Activated gamma-delta T cell treated with anti-CD3 and anti-CD28 coated beads, Interleukin-2, amount 50 U/mL, for 16 hours (primary cell): Measurements from ENCODE around the gene RIT2.

Experiments
- DNase-seq: peaks from one replicate; pipeline ENCODE4 v3.0.0-alpha.2; 2020; ENCODE audit warnings: low read depth

Gene RIT2

DNA sequence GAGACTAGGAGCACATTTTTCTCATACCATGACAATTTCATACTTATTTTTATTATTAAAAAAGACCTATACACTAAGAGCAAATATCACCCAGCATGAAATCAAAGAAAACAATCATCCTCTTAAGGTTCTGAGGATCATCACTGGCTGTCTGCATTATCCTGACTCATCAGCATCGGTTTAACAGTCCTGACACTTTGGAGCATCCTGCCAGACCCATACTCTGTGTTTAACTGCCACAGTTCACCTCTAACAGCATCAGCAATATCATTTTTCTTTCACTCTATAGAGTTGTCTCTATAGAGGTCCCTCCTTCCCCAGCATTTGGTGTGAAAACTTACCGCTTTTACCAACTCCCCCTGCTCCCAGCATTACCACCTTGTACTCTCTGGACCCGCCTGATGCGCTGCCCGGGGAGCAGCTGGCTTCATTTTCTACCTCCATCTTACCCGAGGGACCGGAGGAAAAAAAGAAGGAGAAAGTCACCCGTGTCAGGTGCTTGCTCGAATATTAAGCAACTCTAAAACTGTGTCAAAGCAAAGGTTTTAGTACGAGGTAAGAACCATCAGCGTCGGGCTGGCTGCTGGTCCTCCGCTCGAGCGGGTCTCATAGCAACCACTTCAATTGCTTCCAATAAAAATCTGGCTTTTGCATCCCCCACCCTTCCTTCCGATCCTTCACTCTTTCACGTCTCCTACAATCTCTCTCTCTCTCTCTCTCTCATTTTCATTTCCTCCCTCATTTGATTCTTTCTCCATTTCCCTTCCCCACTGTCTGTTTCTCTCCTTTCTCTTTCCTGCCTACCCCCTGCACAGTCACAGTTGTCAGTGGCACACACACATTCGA is at the start of gene RIT2:
Gene RIT2, minus strand, starts transcription at position 610 of the 846 bp plus-strand sequence.
- DNase-seq, result no peak

DNA sequence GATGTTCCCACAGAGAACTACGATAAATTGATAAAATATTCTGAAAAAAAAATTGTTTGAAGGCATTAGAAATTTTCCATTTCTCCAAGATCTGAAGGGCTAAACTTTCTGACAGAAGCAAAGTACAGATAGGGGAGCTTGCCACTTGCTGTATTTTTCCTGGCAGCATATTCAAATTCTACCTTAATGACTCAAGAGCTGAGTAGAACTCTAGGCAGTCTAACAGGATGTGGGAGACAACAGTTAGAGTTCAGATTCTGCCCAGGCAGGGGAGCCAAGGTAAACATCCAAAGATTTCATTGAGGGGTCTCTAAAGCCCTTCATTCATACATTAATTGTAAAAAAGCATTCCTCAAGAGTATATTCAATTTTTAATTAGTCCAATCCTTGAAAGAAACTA is 46.0 kb upstream of the RIT2 start:
- DNase-seq, result no peak

- DNase-seq, result no peak
Observed at GRCh38 chr18:43160509-43160908, 45.0 kb upstream of the RIT2 start.

GRCh38 chr18:43159926-43160325 is 44.4 kb upstream of the RIT2 start:
- DNase-seq, result no peak

- no peak for DNase-seq
Observed at GRCh38 chr18:43159086-43159770, 43.7 kb upstream of the RIT2 start.

- DNase-seq, result no peak
Observed at GRCh38 chr18:43158381-43158780, 42.9 kb upstream of the RIT2 start.

- no peak for DNase-seq
Observed at GRCh38 chr18:43155842-43156241, 40.4 kb upstream of the RIT2 start.

DNA sequence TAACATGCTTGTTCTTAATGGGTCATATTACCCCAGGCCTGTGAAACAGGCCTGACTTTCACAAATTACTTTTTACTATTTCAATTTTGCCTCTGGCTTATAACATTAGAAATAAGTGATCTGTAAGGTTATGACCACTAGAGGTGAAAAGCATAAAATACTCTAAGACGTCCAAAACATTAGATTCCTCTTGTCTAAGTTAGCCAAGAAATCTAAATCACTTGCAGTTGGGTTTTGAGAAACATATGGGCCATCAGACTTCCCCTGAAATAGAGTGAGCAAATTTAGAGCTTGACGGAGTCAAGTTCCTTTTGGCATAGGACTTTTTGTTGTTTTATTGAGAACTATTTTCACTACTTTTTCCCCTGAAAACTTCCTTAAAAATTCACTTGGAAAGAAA is 32.7 kb upstream of the RIT2 start:
- DNase-seq, result no peak

GRCh38 chr18:43141208-43141607 is 25.7 kb upstream of the RIT2 start:
- DNase-seq, result no peak

- no peak for DNase-seq
Observed at GRCh38 chr18:43139288-43139946, 23.9 kb upstream of the RIT2 start.

DNA sequence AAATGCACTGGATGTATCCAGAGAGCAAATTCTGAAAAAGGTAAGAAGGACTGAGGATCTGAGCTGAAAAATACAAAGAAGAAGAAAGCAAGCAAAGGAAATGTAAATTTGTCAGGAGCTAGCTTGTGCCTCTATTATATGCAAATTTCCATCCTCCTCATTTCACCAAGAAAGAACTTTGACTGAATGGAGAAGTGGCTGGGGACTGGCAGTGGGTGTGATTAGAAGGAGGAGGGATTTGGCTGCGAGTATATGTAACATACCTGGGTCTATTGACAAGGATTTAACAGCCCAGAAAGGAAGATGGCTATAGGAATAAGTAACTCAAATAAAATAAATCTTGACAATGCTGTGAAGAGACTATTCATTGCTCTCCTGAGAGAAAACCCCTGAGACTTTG is 19.4 kb upstream of the RIT2 start:
- DNase-seq, result no peak

- DNase-seq, result no peak
Observed at GRCh38 chr18:43130716-43131260, 15.3 kb upstream of the RIT2 start.

DNA sequence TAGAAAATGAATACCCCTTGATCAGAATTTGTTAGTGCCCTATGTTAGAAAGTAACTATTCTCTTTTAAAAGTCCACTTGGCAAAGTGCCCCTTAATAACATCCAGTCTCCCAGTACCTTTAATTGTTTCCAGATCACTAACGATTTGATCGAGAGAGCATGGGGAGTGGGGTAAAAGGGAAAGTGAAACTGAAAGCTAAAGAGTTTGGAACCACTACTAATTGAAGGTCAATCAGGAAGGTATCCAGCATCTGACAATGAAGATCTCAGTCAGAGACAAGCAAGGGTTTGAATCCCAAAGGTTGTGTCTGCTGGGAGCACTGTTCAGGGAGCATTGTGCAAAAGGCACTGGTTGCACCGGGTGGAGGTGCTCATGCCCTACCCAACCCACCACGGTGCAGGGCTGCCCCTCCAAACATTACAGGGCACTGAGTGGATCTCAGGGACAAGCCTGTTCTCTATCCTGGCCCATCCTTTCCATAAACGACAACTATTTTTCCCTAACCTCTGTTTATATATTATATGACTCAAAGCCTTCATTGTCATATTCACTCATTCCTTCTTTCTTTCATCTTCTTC is 14.6 kb upstream of the RIT2 start:
- no peak for DNase-seq

DNA sequence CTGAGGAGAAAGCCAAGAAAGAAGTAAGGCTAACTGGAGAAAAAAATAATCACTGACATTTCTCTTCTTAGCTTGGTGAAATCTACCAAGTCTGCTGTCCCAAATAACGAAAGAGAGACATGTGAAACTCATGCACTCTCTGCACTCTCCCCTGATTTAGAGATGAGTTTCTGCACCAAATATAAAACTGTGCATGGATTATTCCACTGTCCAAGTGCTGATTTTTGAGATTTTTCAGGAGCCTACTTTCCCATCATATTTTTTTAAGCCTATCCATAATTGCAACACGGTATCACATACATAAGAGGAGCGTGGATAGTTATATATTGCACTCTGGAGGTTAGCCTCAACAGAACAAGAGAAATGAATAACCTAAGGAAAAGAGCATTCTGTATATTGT is 10.0 kb upstream of the RIT2 start:
- DNase-seq, result no peak

- no peak for DNase-seq
Observed at GRCh38 chr18:43122955-43123354, 7.5 kb upstream of the RIT2 start.

- DNase-seq, result no peak
Observed at GRCh38 chr18:43116699-43117294, 1.3 kb upstream of the RIT2 start.

DNA sequence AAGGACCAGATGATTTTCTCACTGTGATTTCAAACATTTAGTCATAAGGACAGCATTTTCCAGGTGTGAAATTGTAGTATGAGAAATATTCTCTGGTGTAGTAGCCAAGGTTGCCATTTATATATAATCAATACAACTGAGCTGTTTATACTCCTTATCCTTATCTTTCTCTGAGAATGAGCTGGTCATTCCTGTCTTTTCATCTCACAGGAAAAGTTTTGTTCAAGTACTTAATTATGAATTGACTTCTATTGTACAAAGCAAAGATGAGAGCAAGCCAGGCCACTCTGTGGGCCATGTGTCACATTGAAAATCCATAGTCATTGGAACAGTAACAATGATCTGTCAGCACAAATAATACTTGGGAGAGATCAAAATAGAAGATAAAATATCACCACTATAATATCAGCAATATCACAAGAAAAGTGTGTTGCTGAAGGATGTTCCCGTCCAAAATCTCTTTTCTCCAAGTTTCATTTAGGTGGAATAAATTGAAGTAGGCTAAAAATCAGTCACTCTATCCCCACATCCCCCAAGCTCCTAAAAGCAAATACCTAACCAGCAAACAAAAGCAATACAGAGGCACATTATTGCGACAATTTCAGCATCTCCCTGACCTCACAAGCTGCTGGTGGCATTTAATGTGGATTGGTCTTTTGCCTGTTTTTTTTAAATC is 2.1 kb downstream of the RIT2 start:
- no peak for DNase-seq

- DNase-seq, result no peak
Observed at GRCh38 chr18:43108882-43109281, 6.6 kb downstream of the RIT2 start.

DNA sequence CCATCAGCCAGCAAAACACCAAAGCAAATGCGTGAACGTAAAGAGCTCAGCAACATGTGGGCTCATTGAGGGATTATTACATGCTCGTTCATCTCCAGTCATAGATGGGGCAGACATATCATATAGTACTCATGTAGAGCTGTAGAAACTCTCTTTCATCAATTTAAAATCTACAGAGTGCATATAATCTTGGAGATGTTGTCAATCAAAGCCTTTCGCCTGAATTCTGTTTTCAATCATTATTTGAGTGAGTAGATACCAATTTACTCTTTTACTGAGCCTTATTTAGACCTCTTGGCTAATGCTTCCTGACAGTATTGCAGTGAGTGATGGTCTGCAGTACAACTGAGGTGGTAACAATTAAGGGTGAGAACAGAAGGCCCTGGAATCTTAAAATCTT is 7.0 kb downstream of the RIT2 start:
- no peak for DNase-seq

GRCh38 chr18:43093646-43094045 is 21.8 kb downstream of the RIT2 start:
- DNase-seq, result no peak

DNA sequence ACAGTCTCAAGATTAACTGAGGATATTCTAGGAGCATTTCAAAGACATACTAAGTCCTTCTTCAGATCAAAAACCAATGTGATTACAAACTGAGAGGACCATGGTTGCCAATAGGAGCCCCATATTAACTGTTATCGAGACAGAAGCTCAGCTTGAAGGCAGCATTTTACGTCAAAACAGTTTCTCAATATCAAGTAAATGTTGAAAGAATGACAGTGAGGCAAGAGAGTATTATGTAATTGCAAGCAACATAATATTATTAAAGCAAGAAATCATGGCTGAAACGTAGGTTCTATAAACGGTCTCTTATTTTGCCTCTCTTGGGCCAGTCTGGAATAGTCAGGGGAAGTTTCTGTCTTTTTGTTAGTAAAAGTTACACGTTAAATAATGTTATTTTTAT is 22.9 kb downstream of the RIT2 start:
- DNase-seq, result no peak
